A673 (cell line): ENCODE data around the gene IGF2. TPM values are rescaled to one million over a fixed set of nuclear protein-coding genes. Genes with fewer than 3 reads are reported as not detected.

Source experiments
- BruUV-seq: library from RNA; stranded (reverse); fragments of 400-500 nt; replicated peaks from 2 replicates; lab custom pipeline; 2021; lab: Mats Ljungman, UMichigan
- CTCF ChIA-PET: fragments of 300-600 bp; sonication (Branson Sonifier 250); formaldehyde crosslinking; loops from one replicate; lab custom pipeline; 2022; ENCODE audit warnings: antibody characterized with exemption; lab: Charles Lee
- POLR2A ChIA-PET: fragments of 300-600 bp; sonication (Branson Sonifier 250); formaldehyde crosslinking; loops from one replicate; lab custom pipeline; 2022; ENCODE audit warnings: antibody characterized with exemption; ENCODE audit not compliant: low non-redundant PET; lab: Charles Lee
- DNase-seq: peaks from one replicate; pipeline ENCODE4 v3.0.0-alpha.2; 2015; ENCODE audit warnings: low spot score
- H3K27ac ChIP-seq: fragments of 200-600 bp; sonication (generic); 2 replicates; pipeline ENCODE4 v1.5.1; 2016; ENCODE audit warnings: mixed run types, low read depth, mild to moderate bottlenecking, mixed read lengths, antibody characterized with exemption, low read length; ENCODE audit not compliant: poor library complexity, severe bottlenecking
- H3K27me3 ChIP-seq: fragments of 200-600 bp; sonication (generic); replicated peaks from 2 replicates; pipeline ENCODE4 v1.6.1; 2017; ENCODE audit warnings: mixed run types, low read depth, mild to moderate bottlenecking, mixed read lengths, antibody characterized with exemption, low read length; ENCODE audit not compliant: insufficient read depth, poor library complexity
- H3K36me3 ChIP-seq: fragments of 200-600 bp; sonication (generic); 2 replicates; pipeline ENCODE4 v1.6.1; 2016; ENCODE audit warnings: mixed run types, mild to moderate bottlenecking, mixed read lengths, antibody characterized with exemption, low read length; ENCODE audit not compliant: insufficient read depth, poor library complexity, severe bottlenecking
- H3K4me1 ChIP-seq: fragments of 200-600 bp; sonication (generic); 2 replicates; pipeline ENCODE4 v1.6.1; 2017; ENCODE audit warnings: mixed run types, mild to moderate bottlenecking, mixed read lengths, antibody characterized with exemption, low read length; ENCODE audit not compliant: insufficient read depth, poor library complexity, severe bottlenecking
- H3K4me3 ChIP-seq: fragments of 200-600 bp; sonication (generic); 2 replicates; pipeline ENCODE4 v1.5.1; 2016; ENCODE audit warnings: low read depth, mixed run types, mild to moderate bottlenecking, mixed read lengths, low read length; ENCODE audit not compliant: poor library complexity, severe bottlenecking
- H3K9me3 ChIP-seq: fragments of 200-600 bp; sonication (generic); 2 replicates; pipeline ENCODE4 v1.6.1; 2016; ENCODE audit warnings: mixed run types, low read depth, mild to moderate bottlenecking, mixed read lengths, antibody characterized with exemption, low read length; ENCODE audit not compliant: poor library complexity, severe bottlenecking
- CTCF ChIP-seq: fragments of 300-800, 200-600 bp; sonication (generic); conservative IDR thresholded peaks from 2 replicates; pipeline ENCODE4 v1.5.1; 2017; ENCODE audit warnings: low read depth, mild to moderate bottlenecking, antibody characterized with exemption, low read length, moderate library complexity, mixed read lengths
- EZH2 ChIP-seq: fragments of 200-600 bp; sonication (generic); IDR thresholded peaks from 2 replicates; pipeline ENCODE4 v1.6.1; 2017; ENCODE audit warnings: borderline replicate concordance, low read depth, mild to moderate bottlenecking, mixed read lengths, antibody characterized with exemption, low read length; ENCODE audit not compliant: poor library complexity, severe bottlenecking
- intact Hi-C: fragments of 100-400 bp; cut with micrococcal nuclease; formaldehyde crosslinking; loops from one replicate; pipeline ENCODE4 v1.10.0; 2022; ENCODE audit not compliant: unreplicated experiment
- total RNA-seq: library from RNA; stranded (reverse); gene quantifications from 2 replicates; pipeline ENCODE4 v1.2.3, GENCODE V29; 2021

IGF2 gene
- total RNA-seq, 1 experiment from 2014 or later = 0.17 TPM

DNA sequence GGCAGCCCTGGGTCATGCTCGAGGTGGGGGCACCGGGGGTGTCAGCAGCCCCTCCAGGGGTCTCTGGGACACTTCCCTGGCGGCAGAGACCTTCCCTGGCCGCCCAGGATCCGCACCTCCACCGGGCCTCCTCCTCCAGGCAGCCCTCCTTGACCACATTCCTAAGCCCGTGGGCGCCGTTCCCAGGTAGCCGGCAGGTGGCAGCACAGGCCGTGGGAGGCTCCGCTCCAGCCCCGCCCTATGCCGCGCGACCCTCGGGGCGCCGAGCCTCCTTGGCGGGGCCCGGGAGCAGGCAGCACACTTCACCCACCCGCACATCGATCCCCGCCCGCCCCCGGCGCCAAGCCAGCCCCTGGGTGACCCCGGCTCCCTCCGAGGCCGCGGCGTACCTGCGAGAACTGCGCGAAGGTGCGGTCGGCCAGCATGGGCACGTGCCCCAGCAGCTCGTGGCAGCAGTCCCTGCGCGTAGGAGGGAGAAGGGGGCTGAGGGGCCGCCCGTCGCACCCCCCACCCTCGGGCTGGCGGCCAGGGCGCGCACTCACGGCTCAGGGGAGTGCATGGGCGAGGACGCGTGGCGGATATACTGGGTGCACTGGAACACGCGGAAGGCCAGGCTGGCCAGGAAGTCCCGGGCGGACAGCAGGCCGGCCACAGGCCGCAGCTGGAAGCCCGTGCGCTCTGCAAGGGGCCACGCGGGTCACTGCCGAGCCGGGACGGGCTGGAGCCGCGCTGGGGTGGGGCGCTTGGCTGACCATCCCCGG lies 27.1 kb upstream of the IGF2 start:
- H3K9me3 ChIP-seq = no peaks in the 10 kb centered on the region
- TF ChIP-seq EZH2 (no peak), CTCF (peak; percentile 61)
- H3K27me3 ChIP-seq = no peaks in the 10 kb centered on the region
- H3K36me3 ChIP-seq = no peaks in the 10 kb centered on the region
- CTCF ChIA-PET = interaction anchor here (1.6 kb wide), 1 partner anchor 255 kb away, joined by 4 read pairs; no protein-coding TSS in a partner anchor
- POLR2A ChIA-PET = no interaction called here
- intact Hi-C loops = loop anchor here (1.0 kb wide), 1 partner anchor 253 kb away; no protein-coding TSS in a partner anchor
- peak; percentile 35 for DNase-seq
- no peak overlapping the region for H3K27ac ChIP-seq
- no peak overlapping the region for H3K4me3 ChIP-seq
- H3K4me1 ChIP-seq = no peaks in the 10 kb centered on the region
- no TSS peak for BruUV-seq

DNA sequence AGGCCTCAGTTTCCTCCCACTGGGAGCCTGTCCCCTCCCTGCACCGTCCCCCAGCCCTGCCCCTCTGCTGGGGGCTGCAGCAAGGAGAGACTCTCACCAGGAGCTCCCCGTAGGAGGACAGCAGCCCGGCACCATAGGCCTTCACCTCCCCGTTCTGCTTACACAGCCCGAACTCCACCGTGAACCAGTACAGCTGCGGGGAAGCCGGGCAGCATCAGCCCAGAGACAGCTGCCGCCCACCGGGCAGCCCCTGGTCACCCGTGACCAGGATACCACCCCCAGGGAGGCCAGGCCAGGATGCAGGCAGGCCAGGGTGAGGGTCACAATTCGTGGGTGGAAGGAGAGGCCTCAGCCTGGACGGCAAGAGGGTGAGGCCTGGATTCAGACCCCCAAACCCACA lies 26.4 kb upstream of the IGF2 start:
- DNase-seq = no peak
- no peaks in the 10 kb centered on the region for H3K9me3 ChIP-seq
- H3K36me3 ChIP-seq = no peaks in the 10 kb centered on the region
- intact Hi-C loops = no loop called here
- ChIA-PET POLR2A (no interaction called here), CTCF (no interaction called here)
- no peaks in the 10 kb centered on the region for H3K27me3 ChIP-seq
- no peak for TF ChIP-seq CTCF
- TF ChIP-seq EZH2 = no peak
- no peak overlapping the region for H3K4me3 ChIP-seq
- BruUV-seq = no TSS peak
- no peaks in the 10 kb centered on the region for H3K4me1 ChIP-seq
- no peak overlapping the region for H3K27ac ChIP-seq

- no peaks in the 10 kb centered on the region for H3K36me3 ChIP-seq
- no peak overlapping the region for H3K27ac ChIP-seq
- H3K27me3 ChIP-seq = no peaks in the 10 kb centered on the region
- no peak for DNase-seq
- TF ChIP-seq EZH2 (no peak), CTCF (no peak)
- BruUV-seq = no TSS peak
- ChIA-PET POLR2A (no interaction called here), CTCF (no interaction called here)
- H3K9me3 ChIP-seq = no peaks in the 10 kb centered on the region
- no peak overlapping the region for H3K4me3 ChIP-seq
- H3K4me1 ChIP-seq = no peaks in the 10 kb centered on the region
- intact Hi-C loops = no loop called here
Measured at GRCh38 chr11:2164861-2165555, 25.8 kb upstream of the IGF2 start.
